ENCODE results near the gene DLGAP1. TPM values are rescaled to one million over a fixed set of nuclear protein-coding genes. Genes with fewer than 3 reads are reported as not detected.

DLGAP1 gene
- total and polyA plus RNA-seq, 10 donors = 0.11 to 6.0 (median 2.1) TPM

- Histone ChIP-seq H3K27me3 (replicated peaks in 1 of 7) (no peaks in the 10 kb centered on the region), H3K36me3 (no peaks in the 10 kb centered on the region)
- WGBS, 5 donors = 63 to 77% (median 69%) methylated on average over 2 of the region's 2 CpGs
These were observed 203.9 kb downstream of the DLGAP1 start for GRCh38 chr18:4251206-4251605.

GRCh38 chr18:4250141-4250540 lies 205.0 kb downstream of the DLGAP1 start:
- DNase-seq = no peak
- peaks cover 0 to 2% (median 0%) of the 10 kb centered on the region in 8 donors for H3K9me3 ChIP-seq
- no peak overlapping the region for H3K4me3 ChIP-seq
- no peak for TF ChIP-seq POLR2A (IDR thresholded peaks at IDR 0.05)
- TF ChIP-seq POLR2AphosphoS5 (IDR thresholded peaks at IDR 0.05) = no peak
- no peak for TF ChIP-seq CTCF (IDR thresholded peaks at IDR 0.05 in 8 of 11, conservative IDR thresholded peaks at IDR 0.05 in 3 of 11)
- WGBS, 5 donors = 52 to 67% (median 57%) methylated on average over 2 of the region's 2 CpGs
- H3K36me3 ChIP-seq = no peaks in the 10 kb centered on the region
- intact Hi-C loops (cut with DNase I; ENCODE audit: low total_unique reads) = no loop called here
- H3K27me3 ChIP-seq (replicated peaks in 1 of 7) = no peaks in the 10 kb centered on the region
- H3K4me1 ChIP-seq = no peaks in the 10 kb centered on the region
- H3K27ac ChIP-seq = no peak overlapping the region

More at GRCh38 chr18:4251206-4251605, 203.9 kb downstream of the DLGAP1 start:
- no peak for TF ChIP-seq POLR2A (IDR thresholded peaks at IDR 0.05)
- no peak for TF ChIP-seq POLR2AphosphoS5 (IDR thresholded peaks at IDR 0.05)
- TF ChIP-seq CTCF (IDR thresholded peaks at IDR 0.05 in 8 of 11, conservative IDR thresholded peaks at IDR 0.05 in 3 of 11) = no peak
- no peak overlapping the region for H3K27ac ChIP-seq
- no peak for DNase-seq
- intact Hi-C loops (cut with DNase I; ENCODE audit: low total_unique reads) = no loop called here
- no peaks in the 10 kb centered on the region for H3K4me1 ChIP-seq
- no peak overlapping the region for H3K4me3 ChIP-seq
- H3K9me3 ChIP-seq = peaks cover 0 to 2% (median 0%) of the 10 kb centered on the region in 8 donors

DNA sequence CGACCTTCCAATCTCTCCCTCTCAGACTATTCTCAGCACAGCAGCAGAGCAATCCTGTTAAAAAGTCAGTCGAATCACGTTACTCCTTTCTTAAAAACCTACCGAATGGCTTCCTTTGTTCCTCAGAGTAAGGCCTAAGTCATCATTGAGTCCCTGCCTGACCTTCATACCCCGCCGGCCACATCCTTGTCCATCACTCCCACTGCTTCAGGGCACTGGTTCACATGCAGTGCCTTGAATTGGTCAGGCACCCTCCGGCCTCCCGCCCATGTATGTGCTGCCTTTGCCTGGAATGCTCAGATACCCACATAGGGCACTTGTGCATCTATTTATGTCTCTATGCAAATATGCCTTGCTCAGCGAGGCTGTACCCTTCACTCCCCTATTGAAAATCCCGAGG lies 206.4 kb downstream of the DLGAP1 start:
- no peak overlapping the region for H3K27ac ChIP-seq
- TF ChIP-seq POLR2A (IDR thresholded peaks at IDR 0.05) = no peak
- TF ChIP-seq CTCF (IDR thresholded peaks at IDR 0.05 in 8 of 11, conservative IDR thresholded peaks at IDR 0.05 in 3 of 11) = no peak
- TF ChIP-seq POLR2AphosphoS5 (IDR thresholded peaks at IDR 0.05) = no peak
- intact Hi-C loops (cut with DNase I; ENCODE audit: low total_unique reads) = no loop called here
- no peaks in the 10 kb centered on the region for H3K4me1 ChIP-seq
- no peaks in the 10 kb centered on the region for H3K36me3 ChIP-seq
- DNase-seq = no peak
- peaks cover 0 to 2% (median 0%) of the 10 kb centered on the region in 8 donors for H3K9me3 ChIP-seq
- no peaks in the 10 kb centered on the region for H3K27me3 ChIP-seq (replicated peaks in 1 of 7)
- H3K4me3 ChIP-seq = no peak overlapping the region
- WGBS, 5 donors = 81 to 91% (median 86%) methylated on average over 10 of the region's 10 CpGs

GRCh38 chr18:4246374-4246773 lies 208.7 kb downstream of the DLGAP1 start:
- Histone ChIP-seq H3K9me3 (peaks cover 0 to 2% (median 0%) of the 10 kb centered on the region in 8 donors), H3K4me3 (no peak overlapping the region), H3K36me3 (no peaks in the 10 kb centered on the region), H3K4me1 (no peaks in the 10 kb centered on the region), H3K27ac (no peak overlapping the region), H3K27me3 (replicated peaks in 1 of 7) (no peaks in the 10 kb centered on the region)
- no peak for TF ChIP-seq CTCF (IDR thresholded peaks at IDR 0.05 in 8 of 11, conservative IDR thresholded peaks at IDR 0.05 in 3 of 11)
- 56 to 75% (median 71%) methylated on average over 4 of the region's 4 CpGs for WGBS, 5 donors
- intact Hi-C loops (cut with DNase I; ENCODE audit: low total_unique reads) = no loop called here
- DNase-seq = no peak

Data from spleen (tissue), 11 donors.